LHCN-M2 (cell line): ENCODE data around the gene PITPNM1. TPM values are rescaled to one million over a fixed set of nuclear protein-coding genes. Genes with fewer than 3 reads are reported as not detected.
"Not testable (repeated sequence)": the region's sequence is repeated elsewhere in the genome, so short reads cannot be mapped to it uniquely, and the experiment has no call there.

ENCODE experiments used
- DNase-seq: peaks from one replicate; pipeline ENCODE4 v3.0.0-alpha.2; 2012; ENCODE audit warnings: low read depth
- total RNA-seq: library from RNA; depleted of rRNA; stranded (reverse); fragments of >200 nt; gene quantifications from 2 replicates; pipeline ENCODE4 v1.2.3, GENCODE V29; 2014

Gene PITPNM1
- total RNA-seq, 1 experiment from 2014 or later: 34.5 TPM

- DNase-seq: no peak
Observed at GRCh38 chr11:67466367-67466766, 38.8 kb downstream of the PITPNM1 start.

DNA sequence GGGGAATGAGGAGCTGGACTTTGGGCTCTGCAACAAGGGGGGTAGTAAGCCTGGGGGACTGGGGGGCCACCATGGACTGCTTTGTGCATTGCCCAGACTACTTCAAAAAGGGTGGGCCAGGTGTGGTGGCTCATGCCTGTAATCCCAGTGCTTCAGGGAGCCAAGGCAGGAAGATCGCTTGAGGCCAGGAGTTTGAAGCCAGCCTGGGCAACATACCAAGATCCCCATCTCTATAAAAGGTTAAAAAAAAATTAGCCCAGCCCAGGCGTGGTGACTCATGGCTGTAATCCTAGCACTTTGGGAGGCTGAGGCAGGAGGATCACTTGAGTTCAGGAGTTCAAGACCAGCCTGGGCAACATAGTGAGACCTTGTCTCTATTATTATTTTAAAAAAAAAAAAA lies 39.6 kb downstream of the PITPNM1 start:
- not testable (repeated sequence) for DNase-seq

GRCh38 chr11:67465189-67465510 lies 40.0 kb downstream of the PITPNM1 start:
- DNase-seq: no peak

DNA sequence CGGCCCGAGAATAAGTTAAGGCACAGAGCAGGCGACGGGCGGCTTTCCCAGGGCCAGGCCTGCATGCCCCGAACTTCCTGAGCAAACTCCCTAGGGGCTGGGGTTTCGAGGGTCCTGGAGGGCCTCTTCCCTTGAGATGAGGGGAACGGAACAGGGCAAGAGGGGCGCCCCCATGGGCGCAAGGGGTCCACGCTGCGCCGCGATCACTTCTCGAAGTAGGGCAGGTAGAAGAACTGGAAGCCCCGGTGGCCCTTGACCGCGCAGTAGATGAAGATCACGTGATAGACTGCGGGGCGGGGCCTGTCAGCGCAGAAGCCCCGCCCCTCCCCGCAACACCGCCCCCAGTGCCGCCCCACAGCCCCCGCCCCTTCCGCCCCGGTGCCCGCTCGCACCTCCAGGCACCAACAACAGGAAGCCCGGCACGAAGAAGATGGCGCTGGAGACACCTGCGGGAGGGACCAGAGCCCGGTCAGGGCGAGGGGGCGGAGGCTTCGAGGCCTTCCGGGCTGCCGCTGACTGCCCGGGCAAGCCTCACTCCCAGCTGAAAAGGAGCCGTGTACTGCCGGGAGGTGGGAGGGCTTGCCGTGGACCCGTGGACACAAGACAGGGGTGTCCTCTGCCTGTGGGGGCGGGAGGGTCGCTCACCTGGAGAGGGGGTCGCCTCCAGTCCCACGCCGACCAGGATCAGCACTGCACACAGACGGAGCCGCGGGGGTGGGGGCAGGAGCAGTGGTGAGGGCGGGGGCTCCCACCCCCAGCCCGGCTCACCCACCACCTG lies 40.6 kb downstream of the PITPNM1 start:
- peak; percentile 64 for DNase-seq

- peak; percentile 63 for DNase-seq
Observed at GRCh38 chr11:67463680-67464410, 41.3 kb downstream of the PITPNM1 start.

- no peak for DNase-seq
Observed at GRCh38 chr11:67463186-67463585, 42.0 kb downstream of the PITPNM1 start.

DNA sequence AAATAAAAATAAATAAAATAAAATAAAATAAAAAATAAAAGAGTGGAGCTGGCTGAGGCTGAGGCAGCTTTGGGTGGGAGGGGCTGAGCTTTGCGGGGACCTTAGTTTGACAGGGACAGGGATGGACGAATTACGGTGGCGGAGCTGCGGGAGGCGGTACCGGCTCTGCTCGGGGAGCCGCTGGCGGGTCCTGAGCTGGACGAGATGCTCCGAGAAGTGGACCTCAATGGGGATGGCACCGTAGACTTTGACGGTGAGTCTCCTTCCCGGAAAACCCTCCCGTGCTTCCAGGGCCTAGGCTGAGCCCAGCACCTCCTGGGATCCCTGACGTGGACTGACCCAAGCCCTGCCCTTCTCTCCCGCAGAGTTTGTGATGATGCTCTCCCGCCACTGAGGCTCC lies 46.9 kb downstream of the PITPNM1 start:
- DNase-seq: no peak

GRCh38 chr11:67457453-67457852 lies 47.7 kb downstream of the PITPNM1 start:
- no peak for DNase-seq

DNA sequence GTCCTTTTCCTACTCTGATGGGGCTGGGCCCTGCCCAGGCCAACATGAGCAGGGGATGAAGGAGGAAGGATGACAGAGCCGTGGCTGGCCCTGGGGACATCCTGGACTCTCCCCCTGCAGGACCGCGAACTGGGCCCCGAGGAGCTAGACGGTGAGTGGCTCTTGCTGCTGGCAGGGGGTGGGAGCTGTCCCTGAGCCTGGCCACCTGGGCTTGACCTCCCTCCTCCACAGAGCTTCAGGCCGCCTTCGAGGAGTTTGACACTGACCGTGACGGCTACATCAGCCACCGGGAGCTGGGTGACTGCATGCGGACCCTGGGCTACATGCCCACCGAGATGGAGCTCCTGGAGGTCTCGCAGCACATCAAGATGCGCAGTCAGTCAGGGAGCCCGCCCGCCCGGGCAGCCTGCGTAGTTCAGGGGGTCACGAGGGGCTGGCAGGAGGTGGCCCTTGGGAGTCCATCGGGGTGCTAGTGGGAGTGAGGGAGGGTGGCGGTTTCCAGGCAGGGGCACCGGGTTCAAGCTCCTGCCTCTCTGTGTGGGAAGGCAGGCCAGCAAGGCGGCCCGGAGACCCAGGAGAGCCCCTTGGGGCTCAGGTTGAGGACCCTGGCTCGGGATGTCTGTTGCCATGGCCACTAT lies 49.0 kb downstream of the PITPNM1 start:
- no peak for DNase-seq

GRCh38 chr11:67455054-67455453 lies 50.1 kb downstream of the PITPNM1 start, which contains the start of gene CABP4:
Gene CABP4 (plus strand): TSS chr11:67455354. CDS start chr11:67455424, 70 bp downstream.
- no peak for DNase-seq

DNA sequence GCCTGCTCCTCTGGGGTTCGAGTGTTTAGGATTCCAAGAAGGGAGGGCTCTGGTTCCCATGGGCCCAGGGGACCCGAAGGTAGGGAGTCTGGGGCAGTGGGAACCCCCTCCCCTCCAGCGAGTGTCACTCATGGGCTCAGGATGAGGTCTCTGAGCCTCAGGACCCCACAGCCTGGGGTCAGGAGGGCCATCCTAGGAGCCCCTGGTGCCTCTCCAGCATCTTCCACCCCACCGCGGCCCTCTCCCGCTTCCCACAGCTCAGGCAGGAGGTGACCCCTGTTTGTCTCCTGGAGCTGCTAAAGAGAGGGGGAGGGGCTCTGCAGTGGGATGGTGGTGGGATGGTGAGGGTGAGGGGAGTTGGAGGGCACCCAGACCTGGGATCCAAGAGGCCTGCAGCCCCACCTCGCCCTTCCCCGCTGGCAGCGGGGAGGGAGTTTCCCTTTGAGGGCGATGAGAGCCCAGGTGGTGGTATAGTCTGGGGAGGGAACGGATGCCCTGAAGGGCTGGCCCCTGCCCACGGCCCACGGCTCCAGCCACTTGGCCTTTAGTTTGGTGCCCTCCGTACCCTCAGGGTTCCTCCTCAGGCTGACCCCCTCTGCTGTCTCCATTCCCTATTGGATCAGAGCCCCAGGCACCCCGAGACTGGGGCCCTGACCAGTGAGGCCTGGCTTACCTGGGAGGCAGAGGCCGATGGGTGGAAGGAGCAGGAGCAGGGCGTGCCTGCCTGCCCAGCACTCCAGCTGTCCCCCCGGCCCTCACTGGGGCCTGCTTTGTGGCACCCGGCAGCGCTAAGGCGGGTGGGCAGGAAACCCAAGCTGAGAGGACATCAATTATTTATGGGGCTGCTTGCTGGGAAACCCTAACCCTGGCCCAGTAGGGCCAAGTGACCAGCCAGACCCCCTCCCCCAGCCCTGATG lies 51.1 kb downstream of the PITPNM1 start:
- DNase-seq: no peak

GRCh38 chr11:67452141-67452952 lies 52.8 kb downstream of the PITPNM1 start, which contains the start of gene GPR152:
Gene GPR152 (minus strand): TSS chr11:67452729. CDS start chr11:67452724, 5 bp downstream.
- peak; percentile 38 for DNase-seq

GRCh38 chr11:67451658-67451976 lies 53.5 kb downstream of the PITPNM1 start:
- no peak for DNase-seq

- no peak for DNase-seq
Observed at GRCh38 chr11:67450796-67451657, 54.1 kb downstream of the PITPNM1 start.

DNA sequence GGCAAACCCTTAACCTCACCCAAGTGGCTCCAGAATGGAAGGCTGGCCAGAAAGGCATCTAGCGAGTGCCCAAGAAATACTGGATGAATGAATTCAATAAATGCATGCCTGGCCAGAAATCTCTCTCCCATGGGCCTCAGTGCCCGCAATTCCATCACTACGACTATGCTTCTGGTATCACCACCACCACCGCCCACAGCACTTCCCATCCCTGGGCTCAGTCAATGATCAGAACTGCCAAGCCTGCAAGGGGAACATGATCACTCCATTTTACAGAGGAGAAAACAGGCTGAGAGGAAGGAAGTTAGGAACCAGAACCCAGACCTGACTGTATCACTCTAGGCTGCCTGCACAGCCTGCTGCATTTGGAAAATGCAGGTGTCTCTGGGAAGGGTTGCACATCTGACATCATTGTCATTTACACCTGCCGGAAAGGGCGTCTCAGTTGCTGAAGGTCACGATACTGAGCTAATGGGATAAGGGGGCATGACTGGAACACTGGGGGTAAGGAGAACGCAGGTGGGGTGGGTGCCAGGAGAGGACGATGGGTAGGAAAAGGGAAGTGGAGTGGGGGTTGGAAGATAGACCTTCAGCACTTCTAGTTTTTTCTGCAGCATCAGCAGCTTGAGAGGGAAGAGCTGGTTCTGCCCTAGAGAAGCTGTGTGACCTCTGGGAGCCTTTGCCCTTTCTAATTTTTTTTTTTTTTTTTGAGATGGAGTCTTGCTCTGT lies 55.9 kb downstream of the PITPNM1 start:
- no peak for DNase-seq

- DNase-seq: no peak
Observed at GRCh38 chr11:67448220-67448609, 56.9 kb downstream of the PITPNM1 start.

- no peak for DNase-seq
Observed at GRCh38 chr11:67445515-67445914, 59.6 kb downstream of the PITPNM1 start.

DNA sequence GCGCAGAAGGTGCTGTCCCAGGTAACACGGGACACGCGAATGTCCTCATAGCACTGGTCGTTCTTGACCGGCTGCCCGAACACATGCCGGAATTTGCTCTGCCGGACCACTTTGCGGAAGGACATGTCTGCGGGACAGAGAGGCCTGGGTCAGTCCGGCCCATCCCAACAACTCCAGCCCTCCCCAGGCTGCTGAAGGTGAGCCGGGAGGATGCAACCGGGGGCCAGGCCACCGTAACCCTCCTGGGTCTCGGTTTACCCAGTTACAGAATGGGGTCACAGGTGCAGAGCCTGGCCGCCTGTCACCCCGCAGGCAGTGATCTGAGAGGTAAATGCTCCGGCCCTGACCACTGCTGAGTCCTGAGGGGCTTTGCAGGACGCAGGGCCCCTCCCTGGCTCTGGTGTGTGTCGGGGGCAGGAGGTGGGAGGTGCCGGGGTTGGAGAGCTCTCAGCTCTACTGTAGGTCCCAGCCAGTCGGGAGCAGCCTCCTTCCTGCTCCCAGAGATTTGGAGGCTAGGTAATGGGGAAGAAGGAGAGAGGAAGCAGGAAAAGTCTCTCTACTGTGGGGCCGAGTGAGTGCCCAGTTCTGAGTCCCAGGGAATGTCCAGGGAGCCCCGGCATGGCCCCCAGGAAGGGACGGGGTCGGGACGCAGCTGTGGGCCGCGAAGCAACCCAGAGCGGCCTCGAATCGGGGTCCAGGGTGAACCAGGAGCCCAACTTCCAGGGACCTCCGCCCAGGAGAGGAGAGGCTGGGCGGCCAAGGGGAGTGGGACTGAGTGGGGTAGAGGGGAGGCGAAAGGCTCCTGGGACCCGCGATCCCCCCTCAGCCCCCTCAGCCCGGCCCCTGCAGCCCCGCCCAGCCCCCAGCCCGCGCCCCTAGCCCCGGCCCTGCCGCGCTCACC lies 62.4 kb downstream of the PITPNM1 start:
- no peak for DNase-seq
